Iris pigment epithelial cell (primary cell): Measurements from ENCODE around the gene CTSO.
A peak's percentile ranks its signal among the peaks of the same experiment; 100 is the strongest.
"Not testable (repeated sequence)": the region's sequence is repeated elsewhere in the genome, so short reads cannot be mapped to it uniquely, and the experiment has no call there.

Experiments used
- DNase-seq: peaks from one replicate; pipeline ENCODE4 v3.0.0-alpha.2; 2011; ENCODE audit warnings: low read depth

CTSO gene

DNA sequence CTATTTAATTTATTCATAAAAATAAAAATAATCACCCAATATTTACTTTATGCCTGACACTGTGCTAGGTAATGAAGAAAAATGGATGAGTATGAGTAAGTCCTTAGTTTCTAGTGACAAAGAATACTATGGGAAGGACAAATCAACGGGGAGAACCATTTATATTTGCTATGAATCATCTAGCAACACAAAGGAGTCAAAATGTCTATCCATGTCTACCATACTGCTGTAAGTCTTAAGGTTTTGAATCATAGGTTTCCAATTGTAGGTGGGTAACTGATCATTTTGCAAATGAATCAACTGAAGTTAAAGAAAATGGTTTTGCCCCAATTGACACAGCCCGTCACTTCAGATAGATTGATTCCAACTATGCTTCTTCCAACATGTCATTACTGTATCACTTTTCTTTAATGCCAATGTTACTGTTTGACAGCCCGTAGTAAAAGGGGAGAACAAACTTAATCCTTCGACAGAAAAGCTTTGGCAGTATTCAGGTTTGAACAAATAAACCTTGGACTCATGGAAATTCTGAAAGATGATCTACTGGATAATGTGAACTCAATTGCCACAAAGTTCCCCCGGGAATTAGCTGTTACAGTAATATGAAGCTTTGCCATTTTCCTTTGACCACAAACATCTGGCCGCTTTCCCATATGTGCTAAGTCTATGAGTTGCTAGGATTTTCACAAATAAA lies 47.0 kb downstream of the CTSO start:
- DNase-seq: peak; percentile 98

DNA sequence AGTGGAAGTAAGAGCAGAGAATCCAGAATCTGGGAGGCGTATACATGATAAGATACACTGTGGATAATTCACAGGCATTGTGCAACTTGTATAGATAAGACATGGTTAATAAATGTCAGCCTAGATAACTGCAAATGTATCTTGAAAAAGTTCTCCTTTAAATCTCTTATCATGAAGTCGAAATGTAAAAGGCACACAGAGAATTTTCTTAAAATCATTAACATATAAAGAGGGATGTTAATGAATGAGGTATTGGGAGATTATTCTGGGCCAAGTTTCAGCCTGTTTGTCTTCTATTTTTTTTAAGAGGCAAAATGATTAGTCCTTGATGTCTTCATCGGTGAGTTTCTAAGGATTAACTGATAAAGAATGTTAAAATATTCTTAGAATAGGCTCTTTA lies 49.3 kb downstream of the CTSO start:
- no peak for DNase-seq

DNA sequence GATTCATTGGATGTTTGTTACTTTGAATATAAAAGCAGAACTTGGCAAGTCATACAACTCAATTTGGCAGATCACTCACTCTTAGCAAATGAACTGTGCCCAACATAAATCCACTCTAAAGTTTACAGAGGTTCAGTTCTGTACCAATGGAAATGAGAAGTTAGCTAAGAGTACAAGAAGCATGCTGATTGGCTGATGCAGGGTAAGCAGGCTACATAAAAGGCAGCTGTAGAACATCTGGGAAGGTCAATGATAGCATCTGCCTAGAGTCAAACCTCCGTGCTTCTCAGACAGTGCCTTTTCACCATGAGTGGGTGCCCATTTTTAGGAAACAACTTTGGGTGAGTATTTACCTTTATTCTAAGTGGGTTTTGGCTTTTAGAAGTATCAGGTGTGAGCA lies 50.2 kb downstream of the CTSO start, which contains the start of gene TDO2:
TSS of gene TDO2 (plus strand) at position 244 of the 400 bp plus-strand sequence. CDS start at position 307, 63 bp downstream.
- DNase-seq: no peak

DNA sequence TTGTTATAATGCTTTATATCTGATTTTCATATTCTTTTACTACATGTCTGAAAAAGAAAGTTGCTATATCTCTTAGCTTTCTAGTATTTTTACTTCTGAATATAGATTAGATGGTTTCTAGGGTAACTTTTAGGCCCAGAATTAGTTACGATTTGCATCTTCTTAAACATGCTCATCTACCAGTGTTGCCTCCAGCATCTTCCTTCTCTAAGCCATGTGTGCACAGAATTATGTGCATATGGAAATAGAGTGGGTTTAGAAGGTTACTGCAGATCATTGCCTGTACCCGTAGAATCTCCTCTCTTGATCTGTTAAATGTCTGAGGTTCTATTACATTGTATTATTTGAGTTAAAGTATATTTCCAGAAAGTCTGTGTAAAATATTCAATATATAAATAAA lies 52.7 kb downstream of the CTSO start:
- DNase-seq: no peak

DNA sequence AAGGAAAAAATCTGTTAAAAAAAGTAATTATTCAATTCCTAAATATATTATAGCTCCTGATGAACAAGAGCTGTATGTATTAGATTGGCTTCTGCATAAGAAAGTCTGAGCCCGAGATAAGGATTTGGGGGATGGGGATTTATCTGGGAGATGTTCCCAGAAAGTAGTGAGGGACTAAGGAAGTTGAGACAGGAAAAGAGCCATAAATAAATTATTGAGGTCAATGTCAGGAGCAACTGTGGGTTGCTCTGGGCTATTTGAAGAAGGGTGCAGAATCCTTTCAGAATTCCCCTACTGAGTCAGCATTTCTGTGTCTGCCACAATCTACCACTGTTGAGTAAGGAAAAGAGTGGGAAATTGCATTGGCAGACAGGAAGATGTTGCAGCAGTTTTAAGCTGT lies 53.3 kb downstream of the CTSO start:
- peak; percentile 61 for DNase-seq

DNA sequence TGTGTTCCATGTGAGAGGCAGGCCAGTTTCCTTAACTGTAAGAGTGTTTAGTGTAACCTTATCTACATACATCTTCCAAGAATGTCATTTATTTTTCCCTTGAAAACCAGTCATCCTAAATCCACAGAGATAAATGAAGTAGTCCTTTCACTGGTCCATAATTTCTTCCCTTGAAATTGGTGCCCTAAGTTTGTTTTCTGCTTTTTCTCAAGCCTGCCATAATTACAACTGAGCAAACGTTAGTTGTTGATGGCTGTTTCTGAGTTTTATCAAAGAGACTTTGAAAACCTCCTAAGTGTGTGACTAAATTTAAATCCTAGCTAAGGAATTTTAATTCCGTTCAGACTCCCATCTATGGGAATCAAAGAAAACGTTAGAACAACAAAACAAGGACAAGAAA lies 53.8 kb downstream of the CTSO start:
- no peak for DNase-seq

DNA sequence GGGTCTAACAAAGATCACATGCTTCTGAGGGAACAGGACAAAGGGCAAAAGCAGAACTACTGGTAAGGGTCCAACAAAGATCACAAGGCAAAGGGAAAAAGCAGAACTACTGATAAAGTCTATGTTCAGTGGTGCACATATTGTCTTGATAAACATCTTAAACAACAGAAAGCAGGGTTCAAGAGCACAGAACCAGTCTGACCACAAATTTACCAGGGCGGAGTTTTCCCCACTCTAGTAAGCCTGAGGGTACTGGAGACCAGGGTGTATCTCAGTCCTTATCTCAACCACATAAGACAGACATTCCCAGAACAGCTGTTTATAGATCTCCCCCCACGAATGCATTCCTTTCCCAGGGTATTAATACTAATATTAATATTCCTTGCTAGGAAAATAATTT lies 55.3 kb downstream of the CTSO start:
- DNase-seq: not testable (repeated sequence)

DNA sequence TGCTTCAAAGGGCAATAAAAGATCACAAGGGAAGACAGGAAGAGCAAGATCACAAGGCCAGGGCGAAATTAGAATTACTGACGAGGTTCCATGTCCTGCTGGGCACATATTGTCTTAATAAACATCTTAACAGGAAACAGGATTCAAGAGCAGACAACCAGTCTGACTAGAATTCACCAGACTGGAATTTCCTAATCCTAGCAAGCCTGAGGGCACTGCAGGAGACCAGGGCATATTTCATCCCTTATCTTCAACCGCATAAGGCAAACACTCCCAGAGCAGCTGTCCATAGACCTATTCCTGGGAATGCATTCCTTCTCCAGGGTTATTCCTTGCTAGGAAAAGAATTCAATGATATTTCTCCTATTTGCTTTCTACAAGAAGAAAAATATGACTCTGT lies 62.6 kb downstream of the CTSO start:
- DNase-seq: no peak

DNA sequence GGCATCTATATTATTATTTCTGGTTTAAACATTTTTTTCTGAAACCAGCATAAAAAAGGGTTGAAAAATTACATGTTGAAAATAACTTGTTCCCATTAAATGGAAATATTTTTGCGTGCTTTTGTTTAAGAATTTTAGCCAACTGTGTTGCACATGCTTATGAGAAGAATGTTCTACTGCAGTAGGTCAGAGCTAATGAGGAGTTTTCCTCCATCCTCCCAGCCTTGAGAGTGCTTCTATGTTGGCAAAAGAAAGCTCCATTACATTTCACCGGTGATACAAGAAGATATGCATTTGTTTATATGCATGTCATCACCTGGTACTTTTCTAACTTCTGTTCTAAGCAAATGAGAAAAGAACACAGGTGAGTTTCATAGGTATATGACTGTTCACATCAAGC lies 63.7 kb downstream of the CTSO start:
- DNase-seq: no peak

DNA sequence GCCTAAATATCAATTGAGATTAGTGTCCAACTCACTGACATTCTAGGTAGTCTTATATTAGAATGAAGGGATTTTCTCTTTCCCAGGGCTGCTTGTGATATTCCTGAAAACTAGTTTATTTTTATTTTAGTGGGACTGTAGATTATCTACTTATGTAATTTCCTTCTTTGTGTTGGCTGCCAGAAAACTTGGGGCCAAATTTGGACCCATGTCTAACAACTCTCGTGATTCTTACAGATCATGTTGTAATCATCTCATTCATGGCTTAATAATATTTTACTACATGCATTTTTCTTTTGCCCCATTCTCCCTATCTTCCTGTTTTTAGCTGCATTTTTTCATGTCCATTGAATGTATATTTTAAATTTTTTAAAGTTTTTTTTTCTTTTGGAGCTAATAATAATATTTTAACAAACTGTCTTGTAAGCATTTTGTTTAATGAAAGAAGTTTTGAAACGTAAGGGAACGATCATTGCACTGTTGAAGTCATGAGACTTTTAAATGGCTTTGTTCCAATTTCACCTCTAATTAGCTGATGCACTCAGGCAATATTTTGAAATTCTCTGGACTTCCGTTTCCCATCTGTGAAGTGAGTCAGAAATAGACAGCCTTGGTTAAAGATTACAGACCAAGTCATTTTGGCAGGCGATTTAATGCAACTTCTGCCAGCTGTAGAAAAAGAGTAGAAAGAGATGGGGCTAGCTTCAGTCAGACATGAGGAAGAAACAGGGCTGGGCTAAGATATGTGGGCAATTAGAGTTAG lies 64.5 kb downstream of the CTSO start:
- peak; percentile 94 for DNase-seq

DNA sequence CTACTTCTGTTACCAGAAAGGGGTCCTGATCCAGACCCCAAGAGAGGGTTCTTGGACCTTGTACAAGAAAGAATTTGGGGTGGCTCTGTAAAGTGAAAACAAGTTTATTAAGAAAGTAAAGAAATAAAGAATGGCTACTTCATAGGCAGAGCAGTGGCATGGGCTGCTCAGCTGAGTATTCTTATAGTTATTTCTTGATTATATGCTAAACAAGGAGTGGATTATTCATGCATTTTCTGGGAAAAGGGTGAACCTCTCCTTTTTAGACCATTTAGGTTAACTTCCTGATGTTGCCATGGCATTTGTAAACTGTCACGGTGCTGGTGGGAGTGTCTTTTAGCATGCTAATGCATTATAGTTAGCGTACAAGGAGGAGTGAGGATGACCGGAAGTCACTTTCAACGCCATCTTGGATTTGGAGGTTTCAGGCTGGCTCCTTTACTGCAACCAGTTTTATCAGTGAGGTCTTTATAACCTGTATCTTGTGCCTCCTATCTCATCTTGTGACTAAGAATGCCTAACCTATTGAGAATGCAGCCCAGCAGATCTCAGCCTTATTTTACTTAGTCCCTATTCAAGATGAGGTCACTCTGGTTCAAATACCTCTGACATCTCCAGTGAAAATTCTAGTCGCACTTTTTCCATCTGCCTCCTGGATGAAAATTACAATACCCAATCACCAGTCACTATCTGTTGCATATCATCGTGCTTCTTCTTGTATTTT lies 65.7 kb downstream of the CTSO start:
- no peak for DNase-seq

DNA sequence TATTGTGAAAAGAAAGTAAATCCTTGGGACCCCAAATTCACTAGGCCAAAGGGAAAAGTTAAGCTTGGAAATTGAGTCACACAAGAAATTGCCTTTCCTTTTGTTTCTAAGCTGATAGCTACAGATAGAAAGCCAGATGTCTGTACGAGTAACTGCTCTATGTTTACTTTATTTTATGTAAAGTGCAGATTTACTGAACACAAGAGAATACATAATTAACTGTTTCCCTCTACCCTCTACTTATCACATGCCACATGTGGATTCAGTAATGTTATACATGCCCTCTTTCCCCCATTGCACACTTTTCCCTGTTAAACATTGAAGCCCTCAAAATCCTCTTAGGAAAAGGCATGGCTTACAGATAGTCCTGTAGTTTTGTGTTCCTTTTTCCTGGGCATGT lies 66.6 kb downstream of the CTSO start:
- DNase-seq: no peak

DNA sequence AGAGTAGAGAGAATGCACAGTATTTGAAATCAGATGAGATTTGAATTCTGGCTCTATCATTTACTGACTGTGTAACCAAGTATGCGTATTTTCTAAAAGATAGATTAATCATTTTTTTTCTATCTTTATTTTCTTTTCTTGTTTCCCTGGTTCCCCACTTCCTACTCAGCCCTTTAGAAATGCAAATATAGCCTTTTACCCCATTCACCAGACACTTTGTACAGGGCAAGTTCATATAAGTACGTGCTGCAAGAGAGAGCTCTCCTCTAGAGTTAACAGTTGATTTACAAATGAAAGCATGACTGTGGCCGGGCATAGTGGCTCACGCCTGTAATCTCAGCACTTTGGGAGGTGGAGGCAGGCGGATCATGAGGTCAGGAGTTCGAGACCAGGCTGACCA lies 68.0 kb downstream of the CTSO start:
- no peak for DNase-seq

DNA sequence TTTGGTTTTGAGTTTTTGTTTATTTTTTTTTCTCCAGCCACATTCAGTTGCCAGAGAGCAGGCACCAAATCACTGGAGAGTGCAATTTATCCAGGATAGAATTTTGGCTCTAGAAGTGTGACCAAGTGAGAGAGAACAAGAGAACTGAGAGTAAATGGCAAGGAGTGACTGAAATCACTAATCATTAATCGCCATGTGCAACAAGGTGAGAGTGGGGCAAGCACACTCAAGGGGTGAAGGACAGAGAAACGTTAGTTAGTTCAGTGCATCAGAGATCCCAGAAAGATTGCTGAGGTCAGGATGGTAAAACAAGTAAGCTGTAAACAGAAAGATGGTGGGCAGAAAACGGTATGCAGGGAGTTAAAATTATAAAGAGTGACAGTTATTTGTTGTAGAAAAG lies 69.8 kb downstream of the CTSO start:
- no peak for DNase-seq

DNA sequence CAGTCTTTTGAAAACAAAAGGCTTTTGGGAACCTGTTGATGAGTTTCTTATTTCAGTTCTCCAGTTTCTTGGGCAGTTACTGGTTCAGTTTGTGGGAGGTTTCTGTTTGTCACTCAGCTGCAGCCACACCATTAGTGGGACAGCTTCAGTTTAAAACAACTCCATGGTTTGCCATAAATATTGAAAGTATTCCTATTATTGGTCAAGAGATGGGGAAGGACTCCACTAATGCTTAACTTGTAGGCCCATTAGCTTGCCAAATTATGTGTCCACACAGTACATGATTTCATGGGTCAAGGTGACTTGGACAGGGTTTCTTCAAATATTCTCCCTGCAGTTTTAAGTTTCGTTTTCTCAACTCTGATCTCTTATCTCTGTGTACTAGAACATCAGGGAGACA lies 72.1 kb downstream of the CTSO start:
- DNase-seq: no peak

DNA sequence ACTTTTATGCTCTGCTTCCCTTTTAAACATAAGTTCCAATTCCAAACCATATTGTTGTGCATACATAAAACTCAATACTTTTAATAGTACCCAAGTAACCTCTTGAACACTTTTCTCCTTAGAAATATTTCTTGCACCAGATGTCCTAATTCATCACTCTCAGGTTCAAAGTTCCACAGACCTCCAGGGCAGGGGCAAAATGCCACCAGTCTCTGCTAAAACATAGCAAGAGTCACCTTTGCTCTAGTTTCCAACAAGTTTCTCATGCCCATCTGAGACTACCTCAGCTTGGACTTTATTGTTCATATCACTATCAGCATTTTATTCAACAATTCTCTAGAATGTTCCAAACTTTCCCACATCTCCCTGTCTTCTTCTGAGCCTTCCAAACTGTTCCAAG lies 73.9 kb downstream of the CTSO start:
- no peak for DNase-seq

DNA sequence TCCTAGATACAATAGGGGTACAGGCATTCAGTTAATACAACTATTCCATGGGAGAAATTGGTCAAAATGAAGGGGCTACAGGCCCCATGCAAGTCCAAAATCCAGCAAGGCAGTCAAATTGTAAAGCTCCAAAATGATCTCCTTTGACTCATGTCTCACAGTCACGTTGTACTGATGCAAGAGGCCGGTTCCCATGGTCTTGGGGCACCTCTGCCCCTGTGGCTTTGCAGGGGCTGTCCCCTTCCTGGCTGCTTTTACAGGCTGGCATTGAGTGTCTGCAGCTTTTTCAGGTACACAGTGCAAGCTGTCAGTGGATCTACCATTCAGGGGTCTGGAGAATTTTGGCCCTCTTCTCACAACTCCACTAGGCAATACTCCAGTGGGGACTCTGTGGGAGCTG lies 75.1 kb downstream of the CTSO start:
- DNase-seq: no peak

DNA sequence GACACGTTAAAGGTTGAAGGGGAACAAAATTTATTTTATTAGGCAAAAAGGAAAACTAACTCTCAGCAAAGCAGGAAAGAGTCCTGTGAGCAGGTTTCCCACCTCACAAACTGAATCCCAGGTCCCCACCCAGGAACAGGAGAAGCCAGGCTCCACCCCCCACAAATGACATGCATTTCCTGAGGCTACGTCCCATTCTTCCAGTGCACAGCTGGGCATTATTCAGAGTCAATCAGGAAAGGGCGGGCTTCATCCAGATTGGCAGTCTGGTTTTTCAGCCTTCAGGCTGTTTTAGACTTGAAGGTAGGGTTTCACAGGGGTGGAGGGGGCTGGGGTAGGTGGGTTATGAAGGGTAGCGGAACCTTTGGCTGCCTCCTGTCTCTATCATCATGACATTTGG lies 75.7 kb downstream of the CTSO start:
- DNase-seq: no peak

DNA sequence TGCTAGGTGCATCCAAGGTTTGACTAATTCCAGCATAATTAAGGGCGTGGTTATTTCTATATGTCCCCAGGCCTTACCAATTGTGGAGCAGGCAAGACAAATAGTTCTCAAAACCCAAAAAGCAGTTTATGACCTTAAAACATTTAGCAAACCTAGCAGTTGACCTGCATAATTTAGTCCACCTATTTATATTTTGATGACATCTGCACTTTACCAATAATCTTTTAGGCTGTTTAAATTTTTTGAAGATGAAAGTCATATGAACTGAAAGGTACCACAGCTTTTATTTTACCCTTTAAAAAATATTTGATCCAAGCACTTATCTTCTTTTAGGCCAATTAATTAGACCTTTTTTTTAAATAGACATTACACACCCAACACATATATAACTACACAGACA lies 77.8 kb downstream of the CTSO start:
- no peak for DNase-seq
